Stimulated activated CD4-positive, alpha-beta T cell treated with anti-CD3 and anti-CD28 coated beads, Interleukin-4, amount 100 ng/mL, for 24 hours (primary cell): Measurements from ENCODE around the gene SLC10A6.
"Not testable (repeated sequence)": the region's sequence is repeated elsewhere in the genome, so short reads cannot be mapped to it uniquely, and the experiment has no call there.

ENCODE experiments used
- DNase-seq: peaks from one replicate; pipeline ENCODE4 v3.0.0-alpha.2; 2020

Gene SLC10A6, protein sequence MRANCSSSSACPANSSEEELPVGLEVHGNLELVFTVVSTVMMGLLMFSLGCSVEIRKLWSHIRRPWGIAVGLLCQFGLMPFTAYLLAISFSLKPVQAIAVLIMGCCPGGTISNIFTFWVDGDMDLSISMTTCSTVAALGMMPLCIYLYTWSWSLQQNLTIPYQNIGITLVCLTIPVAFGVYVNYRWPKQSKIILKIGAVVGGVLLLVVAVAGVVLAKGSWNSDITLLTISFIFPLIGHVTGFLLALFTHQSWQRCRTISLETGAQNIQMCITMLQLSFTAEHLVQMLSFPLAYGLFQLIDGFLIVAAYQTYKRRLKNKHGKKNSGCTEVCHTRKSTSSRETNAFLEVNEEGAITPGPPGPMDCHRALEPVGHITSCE

DNA sequence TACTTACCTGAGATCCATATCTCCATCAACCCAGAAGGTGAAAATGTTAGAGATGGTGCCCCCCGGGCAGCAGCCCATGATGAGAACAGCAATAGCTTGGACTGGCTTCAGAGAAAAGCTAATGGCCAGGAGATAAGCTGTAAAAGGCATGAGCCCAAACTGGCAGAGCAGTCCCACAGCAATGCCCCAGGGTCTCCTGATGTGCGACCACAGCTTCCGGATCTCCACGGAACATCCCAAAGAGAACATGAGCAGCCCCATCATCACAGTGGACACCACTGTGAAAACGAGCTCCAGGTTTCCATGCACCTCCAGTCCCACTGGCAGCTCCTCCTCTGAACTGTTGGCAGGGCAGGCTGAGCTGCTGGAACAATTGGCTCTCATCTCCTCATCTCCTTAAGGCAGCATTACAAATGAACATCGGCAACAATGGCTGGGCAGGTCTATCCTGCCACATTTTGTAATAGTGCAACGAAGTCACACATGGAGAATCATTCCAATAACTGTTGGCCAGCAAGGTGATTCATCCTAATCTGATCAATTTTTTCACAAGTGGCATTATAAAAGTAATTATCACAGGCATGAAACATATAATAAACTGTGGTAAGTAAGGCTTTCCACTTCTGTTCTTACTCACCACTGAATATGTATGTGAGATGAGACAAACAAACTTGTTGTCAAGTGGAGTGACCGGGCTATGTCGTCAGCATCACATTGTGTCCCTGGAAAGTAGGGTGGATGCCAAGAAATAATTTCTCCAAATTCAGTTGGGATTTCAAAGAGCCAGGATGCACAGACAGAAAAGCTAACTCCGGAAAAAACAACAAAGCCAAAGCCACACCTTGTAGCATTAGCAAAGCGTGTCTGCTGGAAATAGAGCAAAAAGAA is at the start of gene SLC10A6:
SLC10A6 (minus strand) TSS at position 653 of the 888 bp plus-strand sequence; CDS start at position 384, 269 bp downstream.
- DNase-seq = no peak

DNA sequence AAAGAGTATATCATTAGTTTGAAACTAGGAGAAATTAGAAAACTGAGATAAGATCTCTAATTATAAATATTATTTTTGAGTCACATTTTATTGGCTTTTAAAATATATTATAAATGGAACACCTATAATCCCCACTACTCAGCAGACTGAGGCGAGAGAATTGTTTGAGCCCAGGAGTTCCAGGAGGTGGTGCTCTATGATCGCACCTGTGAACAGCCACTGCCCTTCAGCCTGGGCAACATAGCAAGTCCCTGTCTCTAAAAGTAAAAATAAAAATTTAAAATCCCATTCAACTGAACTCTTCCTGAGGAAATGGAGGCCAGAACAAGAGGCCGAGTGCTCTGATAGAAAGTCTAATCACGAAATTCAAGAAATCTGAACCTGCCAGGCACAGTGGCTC is 49.4 kb upstream of the SLC10A6 start:
- no peak for DNase-seq

DNA sequence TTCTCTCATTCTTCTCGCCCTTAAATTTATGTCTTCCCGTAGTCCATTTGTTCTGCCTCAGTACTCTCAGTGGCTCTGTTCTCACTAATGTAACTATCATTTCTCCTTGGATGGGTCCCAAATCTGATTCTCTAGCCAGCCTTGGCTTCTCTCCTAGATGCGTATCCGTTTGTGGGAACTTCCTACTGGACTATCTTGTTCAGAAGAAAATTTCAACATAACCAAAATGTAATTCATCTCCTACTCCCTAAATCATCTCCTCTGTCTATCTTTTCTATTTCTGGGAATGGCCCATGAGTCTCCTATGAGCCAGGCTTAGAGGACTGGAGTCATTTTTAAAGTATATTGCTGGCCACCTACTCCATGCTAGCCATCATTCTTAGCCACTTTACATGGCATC is 47.4 kb upstream of the SLC10A6 start:
- no peak for DNase-seq

DNA sequence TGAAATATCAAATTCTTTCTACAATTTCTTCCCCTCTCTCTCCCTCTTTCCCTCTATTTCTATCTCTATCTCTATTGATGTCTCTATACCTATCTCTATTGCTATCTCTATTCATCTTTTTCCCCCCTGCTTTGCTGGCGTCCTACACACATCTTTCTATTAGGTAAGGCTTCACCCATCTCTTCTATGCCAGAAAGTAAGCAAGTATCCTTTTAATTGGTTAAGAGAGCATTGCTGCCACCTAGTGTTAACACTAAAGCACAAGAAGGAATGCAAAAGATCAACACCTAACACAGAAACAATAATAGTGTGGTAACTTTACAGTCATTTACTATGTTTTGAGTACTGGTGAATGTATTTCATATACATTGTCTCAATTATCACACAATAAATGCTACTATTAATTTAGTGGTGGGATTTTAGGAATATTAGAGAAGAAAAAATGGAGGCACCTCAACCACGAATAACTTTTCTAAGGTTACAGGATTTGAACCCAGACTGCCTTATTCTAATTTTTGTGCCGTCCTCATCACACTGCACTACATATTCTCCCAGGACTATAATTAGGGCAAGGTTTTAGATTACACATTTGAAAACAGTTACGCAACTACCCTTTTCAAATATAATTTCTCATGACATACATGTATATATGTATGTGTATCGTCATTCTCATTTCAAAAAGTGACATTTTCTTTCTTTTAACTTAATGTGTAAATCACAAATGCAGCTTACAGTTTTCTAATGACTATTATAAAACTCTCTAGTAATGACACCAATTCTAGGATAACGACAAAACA is 46.7 kb upstream of the SLC10A6 start:
- peak; percentile 14 for DNase-seq

DNA sequence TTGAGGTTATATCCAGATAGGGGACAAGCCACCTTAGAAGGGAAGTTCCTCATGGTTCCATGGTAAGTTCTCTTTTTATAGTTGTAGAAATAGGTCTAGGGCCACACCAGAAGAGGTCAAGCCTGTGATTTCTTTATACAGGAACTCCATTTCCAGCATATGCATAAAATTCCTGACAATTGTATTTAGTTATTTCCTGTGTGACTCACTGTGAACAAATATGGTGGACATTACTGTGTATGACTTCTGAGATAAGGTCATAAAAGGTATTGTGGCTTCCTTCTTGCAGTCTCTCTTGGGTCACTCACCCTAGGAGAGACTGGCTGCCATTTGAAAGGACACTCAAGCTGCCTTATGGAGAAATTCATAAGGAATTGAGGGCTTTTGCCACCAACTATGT is 45.3 kb upstream of the SLC10A6 start:
- DNase-seq = no peak

DNA sequence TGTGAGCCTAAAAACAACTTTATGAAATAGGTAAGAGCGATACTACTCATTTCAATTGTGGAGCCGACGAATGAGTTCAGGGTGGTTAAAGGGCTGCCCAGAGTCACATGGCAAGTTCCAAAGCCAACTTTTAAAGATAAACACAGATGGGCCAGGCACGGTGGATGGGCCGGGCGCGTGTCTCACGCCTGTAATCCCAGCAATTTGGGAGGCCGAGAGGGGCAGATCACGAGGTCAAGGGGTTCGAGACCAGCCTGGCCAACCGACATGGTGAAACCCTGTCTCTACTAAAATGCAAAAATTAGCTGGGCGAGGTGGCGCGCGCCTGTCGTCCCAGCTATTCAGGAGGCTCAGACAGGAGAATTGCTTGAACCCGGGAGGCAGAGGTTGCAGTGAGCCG is 44.0 kb upstream of the SLC10A6 start:
- no peak for DNase-seq

DNA sequence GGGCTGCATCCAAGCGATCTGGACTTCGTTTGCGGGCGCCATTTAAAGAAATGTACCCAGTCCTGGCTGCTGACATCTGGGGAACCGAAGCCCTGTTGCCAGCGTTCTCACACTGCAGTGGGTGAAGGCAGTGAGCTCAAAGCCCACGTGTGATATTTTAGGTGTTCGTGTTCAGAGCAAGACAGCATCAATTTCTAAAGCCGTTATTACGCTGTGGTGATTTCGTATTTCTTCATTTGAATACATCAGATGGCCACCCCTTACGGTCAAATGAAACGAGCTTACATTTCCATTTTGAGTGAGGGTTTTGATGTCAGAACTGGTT is 43.4 kb upstream of the SLC10A6 start:
- no peak for DNase-seq

DNA sequence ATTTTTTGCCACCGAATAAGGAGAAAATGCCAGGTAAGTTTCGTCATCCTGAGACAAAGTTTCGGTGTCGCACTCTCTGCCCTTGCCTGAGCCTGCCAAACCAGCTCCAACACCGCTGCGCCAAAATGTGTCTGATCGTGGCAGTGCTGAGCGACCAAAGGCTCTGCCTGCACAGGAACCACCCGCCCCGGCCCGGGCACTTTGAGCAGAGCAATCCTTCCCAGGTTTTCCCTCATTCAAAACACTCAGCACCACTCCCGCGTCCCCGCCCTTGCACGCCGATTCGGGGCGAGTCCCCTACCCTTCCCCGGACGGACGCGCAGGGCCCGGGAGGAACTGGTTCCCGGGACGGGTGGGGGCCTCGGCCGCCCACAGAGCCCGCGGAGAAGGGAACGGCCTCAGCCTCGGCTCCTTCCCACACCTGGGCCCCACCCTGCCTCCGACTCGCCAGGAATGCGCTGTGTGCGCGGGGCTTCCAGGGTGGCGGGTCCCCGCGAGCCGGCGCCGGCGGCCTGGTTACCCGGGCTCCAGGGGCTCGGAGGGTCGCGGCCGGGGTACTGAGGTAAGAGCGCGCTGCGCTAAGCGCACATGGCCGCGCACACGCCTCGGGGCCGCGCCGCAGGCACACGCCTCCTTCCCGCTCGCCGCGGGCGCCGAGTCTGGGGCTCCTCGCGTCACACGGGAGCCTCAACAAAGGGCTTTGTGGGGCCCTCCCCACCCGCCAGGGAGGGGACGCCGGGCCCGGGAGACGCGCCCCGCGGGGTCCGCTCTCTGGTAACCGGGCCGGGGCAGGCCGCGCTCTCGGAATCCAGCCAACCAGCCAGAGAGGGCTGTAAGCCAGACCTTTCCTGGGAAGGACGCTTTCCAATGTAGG is 42.8 kb upstream of the SLC10A6 start, which contains the start of gene C4orf36:
C4orf36 (minus strand) TSS at position 661 of the 874 bp plus-strand sequence. CDS start 902 bp downstream, outside the sequence.
- peak; percentile 23 for DNase-seq

DNA sequence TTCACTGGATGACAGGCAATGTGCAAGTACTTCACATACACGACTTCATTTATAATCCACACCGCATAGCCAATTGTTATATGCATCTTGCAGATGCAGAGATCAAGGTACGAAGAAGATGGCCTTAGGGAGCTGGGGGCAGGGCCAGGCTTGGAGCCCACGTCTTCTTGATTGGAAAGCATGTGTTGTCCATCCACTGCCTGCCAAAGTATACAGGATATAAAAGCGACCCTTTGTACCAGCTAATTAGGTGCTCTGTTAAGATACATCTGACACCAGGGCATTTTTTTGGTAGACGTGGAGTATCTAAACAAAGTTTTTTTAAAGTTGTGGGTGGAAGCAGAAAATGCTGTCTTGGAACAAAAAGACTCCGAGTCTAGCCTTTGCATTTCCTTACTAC is 41.6 kb upstream of the SLC10A6 start:
- no peak for DNase-seq

DNA sequence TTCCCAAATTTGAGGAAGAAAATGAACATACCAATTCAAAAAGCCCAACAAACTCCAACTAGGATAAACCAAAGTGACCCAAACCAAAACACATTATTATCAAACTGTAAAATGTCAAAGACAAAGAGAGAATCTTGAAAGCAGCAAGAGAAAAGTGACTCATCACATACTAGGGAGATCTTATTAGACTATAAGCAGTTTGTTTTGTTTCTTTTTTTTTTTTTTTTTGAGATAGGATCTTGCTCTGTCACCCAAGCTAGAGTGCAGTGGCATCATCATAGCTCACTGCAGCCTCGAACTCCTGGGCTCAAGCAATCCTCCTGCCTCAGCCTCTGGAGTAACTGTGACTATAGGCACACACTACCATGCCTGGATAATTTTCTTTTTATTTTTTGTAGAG is 30.5 kb upstream of the SLC10A6 start:
- DNase-seq = no peak

DNA sequence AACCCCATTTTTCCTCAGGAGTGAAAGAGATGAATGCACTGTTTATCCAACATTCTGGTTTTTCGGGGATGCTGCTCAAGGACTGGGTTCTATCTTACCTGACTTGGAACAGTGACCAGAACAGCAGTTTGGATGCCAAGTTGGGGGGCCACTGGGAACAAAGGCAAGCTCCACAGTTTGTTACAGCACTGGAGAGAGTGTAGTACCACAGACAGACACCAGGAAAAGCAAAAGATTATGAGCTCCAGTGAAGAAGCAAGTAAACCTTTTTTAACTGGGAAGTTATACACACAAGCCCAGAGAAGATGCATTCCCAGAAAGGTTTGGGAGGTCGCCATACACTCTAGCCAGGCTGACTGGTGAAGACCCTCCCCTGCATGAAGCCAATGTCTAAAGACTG is 29.5 kb upstream of the SLC10A6 start:
- no peak for DNase-seq

DNA sequence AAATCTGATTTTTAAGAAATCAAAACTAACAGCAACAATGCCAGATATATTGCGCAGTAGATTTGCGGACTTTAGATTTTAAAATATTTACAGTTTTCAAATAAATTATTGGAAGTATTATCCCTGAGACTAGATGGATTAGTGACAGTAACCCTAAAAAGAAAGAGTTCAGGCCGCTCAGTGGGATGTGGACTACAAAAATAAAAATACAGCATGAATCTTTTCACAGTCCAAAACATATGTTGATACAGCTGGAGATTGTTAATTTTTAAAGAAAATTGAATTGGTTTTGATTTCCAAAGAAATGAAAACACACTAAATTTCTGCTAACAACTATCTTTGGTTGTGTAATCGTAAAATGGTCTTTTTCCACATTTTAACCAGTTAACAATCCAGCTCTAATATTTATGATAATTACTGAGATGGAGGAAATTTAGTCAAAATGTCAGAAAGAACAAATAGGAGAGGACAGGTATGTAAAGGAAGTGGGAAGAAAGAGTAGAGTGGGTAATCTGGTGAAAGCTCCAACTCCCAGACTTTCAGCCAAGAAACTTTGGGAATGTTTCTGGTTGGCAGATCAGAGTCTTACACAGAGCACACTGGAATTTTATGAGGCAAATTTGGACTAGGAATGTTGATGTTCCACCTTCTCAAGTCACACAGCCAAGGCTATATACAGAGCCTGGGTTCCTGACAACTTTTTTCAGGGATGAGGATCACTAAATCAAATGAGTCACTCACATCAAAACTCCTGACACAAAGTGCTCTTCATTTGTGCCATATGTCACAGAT is 27.9 kb upstream of the SLC10A6 start:
- no peak for DNase-seq

DNA sequence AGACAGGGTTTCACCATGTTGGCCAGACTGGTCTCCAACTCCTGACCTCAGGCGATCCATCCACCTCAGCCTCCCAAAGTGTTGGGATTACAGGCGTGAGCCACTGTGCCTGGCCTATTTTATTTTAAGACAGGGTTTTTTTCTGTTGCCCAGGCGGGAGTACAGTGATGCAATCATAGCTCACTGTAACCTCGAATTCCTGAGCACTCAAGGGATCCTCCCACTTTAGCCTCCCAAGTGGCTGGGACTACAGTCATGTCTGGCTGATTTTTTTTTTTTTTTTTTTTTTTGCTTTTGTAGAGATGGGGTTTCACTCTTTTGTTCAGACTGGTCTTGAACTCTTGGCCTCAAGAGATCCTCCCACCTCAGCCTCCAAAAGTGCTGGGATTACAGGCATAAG is 26.3 kb upstream of the SLC10A6 start:
- DNase-seq = not testable (repeated sequence)

DNA sequence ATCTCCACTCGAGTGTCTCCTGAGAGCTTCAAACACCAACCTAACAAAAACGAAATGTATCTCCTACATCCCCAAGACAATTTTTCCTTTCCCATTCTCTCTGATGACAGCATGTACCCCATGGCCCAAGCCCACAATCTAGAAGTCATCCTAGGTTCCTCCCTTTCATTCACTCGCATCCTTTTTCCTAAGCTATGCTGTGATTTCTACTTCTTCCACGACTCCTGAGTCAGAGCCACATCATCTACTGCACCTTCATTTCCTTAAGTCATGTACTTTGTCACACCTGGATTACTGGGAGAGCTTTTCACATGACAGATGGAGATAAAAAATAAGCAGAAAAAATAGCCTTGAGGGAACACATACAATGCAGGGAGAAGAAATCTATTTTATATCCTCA is 23.0 kb upstream of the SLC10A6 start:
- no peak for DNase-seq

DNA sequence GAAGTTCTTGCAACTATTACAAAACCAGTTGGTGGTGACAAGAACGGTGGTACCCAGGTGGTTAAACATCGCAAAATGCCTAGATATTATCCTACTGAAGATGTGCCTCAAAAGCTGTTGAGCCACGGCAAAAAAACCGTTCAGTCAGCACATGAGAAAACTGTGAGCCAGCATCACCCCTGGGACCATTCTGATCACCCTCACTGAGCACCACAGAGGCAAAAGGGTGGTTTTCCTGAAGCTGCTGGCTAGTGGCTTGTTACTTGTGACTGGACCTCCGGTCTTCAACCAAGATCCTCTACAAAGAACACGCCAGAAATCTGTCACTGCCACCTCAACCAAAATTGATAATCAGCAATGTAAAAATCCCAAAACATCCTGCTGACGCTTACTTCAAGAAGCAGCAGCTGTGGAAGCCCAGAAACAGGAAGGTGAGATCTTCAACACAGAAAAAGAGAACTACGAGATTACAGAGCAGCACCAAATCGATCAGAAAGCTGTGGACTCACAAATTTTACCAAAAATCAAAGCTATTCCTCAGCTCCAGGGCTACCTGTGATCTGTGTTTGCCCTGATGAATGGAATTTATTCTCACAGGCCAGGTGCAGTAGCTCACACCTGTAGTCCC is 21.4 kb upstream of the SLC10A6 start:
- no peak for DNase-seq

DNA sequence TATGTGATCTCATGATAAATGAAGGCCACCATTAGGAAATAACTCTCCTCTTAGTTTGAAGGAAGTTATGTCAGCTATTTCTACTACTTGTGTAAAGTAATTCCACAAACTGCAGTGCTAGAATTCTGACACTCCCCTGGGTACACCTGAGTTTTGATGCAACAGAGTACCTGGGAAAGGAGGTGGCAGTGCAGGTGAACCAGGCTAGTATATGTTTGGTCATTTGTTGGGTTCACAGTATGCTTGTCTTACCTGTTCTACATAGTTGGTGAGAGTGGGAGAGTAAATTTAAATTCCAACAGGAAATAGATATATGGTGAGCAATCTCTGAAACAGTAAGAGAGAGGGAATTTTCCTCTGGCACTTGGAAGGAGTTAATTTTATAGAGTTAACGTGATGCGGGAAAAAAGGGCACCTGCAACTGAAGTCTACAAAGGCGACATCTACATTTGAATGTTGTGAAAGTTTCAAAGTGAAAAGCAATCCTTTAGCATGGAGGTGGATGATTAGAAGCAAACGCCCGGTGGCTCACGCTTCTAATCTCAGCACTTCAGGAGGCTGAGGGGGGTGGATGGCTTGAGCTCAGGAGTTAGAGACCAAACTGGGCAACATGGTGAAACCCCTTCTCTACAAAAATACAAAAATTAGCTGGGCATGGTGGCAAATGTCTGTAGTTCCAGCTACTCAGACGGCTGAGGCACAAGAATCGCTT is 8.3 kb upstream of the SLC10A6 start:
- DNase-seq = no peak

DNA sequence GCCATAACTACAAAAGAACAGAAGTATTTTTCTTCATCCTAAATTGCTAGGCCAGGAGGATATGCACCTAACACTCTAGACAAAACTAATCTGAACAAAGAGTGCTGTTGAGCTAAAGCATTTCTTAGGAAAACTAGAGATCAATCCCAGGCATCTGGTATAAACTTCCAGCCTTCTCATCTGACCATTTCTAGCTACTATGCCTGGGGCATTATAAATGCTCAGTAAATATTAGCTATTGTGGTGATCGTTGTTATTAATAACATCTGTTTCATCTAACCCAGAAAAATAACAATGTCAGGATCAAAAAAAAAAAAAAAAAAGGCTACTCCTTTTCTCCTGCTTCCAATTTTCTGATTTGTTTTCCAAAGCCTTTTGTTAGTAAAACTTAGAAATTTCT is 7.7 kb upstream of the SLC10A6 start:
- DNase-seq = no peak

DNA sequence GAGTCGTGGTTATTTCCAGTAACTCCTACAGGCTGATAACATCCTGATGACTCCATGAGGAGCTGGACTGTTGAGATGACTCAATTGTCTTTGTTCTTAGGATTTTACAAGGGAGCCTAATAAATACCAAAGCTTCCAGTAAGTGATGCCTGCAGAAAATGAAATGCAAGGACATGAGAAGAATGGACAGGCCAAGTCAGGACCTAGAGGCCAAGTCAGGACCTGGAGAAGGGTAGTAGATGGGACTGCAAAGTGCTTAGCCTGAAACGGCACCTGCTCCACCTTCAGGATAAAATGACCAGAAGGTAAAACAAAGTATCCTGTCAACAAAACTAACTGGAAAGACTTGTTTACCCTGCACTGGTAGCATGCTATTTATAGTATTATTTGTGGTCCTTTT is 6.4 kb upstream of the SLC10A6 start:
- DNase-seq = no peak

DNA sequence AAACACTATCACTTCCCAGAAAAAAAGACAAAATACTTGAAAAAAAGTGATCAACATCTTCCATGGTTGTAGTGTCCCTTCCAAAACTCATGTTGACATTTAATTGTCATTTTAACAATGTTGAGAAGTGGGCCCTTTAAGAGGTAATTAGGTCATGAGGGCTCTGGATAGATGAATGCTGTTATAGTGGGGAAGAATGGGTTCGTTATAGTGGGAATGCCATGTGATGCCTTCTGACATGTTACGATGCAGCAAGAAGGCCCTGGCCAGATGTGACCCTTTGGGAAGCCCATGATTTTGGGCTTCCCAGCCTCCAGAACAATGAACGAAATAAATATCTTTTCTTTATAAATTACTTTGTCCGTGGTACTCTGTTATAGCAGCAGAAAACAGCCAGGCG is 4.0 kb upstream of the SLC10A6 start:
- DNase-seq = no peak

DNA sequence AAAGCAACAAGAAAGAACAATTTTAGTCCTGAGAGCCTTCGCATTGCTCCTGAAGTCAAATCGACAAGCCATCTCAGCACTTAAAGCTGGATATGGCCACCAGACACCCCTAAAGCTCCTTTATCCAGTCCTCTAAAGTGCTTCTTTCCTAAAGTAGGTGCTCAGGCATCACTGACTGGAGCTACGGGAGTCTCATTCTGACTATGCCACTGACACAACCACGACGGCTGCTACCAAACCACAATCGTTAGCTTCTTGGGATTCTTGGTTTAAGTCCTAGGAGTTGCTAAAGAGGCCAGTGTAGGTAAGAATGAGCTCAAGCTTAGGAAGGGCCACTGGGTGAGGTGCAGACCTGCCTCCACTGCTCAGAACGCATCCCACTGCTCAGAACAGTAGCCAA is 1.0 kb downstream of the SLC10A6 start:
- no peak for DNase-seq
